Esophagus muscularis mucosa (tissue), 4 donors: Measurements from ENCODE around the gene SPRYD7. TPM values are rescaled to one million over a fixed set of nuclear protein-coding genes. Genes with fewer than 3 reads are reported as not detected.

ENCODE experiments used
- DNase-seq: peaks from one replicate; pipeline ENCODE4 v3.0.0-alpha.2; 2017; ENCODE audit errors: extremely low spot score
- H3K27ac ChIP-seq, 4 donors: fragments of 200-600 bp; sonication (generic); replicated peaks in 1 of 4; 1 replicate in 3 of 4; 2 replicates in 1 of 4; pipeline ENCODE4 v1.5.1; 2016 to 2019; ENCODE audit warnings: mild to moderate bottlenecking in 1 of 4
- H3K27me3 ChIP-seq, 4 donors: fragments of 200-600 bp; sonication (generic); one replicate each; pipeline versions ENCODE4 v1.5.1 to v1.6.0; 2016 to 2019
- H3K36me3 ChIP-seq, 4 donors: fragments of 200-600 bp; sonication (generic); one replicate each; pipeline ENCODE4 v1.5.1; 2016 to 2019
- H3K4me1 ChIP-seq, 4 donors: fragments of 200-600 bp; sonication (generic); one replicate each; pipeline ENCODE4 v1.5.1; 2016 to 2019
- H3K4me3 ChIP-seq, 4 donors: fragments of 200-600 bp; sonication (generic); 1 replicate in 2 of 4; 2 replicates in 2 of 4; pipeline ENCODE4 v1.5.1; 2016 to 2019; ENCODE audit warnings: mild to moderate bottlenecking in 4 of 4, moderate library complexity in 1 of 4
- H3K9me3 ChIP-seq, 4 donors: fragments of 200-600 bp; sonication (generic); 1 replicate in 3 of 4; 2 replicates in 1 of 4; pipeline ENCODE4 v1.5.1; 2016 to 2019
- CTCF ChIP-seq, 3 experiments: fragments of 200-600 bp in 2 of 3; fragments of 450-650 bp in 1 of 3; sonication (generic) in 2 of 3; IDR thresholded peaks; one replicate each; pipeline ENCODE4 v1.5.1; 2017 to 2019; ENCODE audit warnings: antibody characterized with exemption in 3 of 3, mild to moderate bottlenecking in 2 of 3, moderate library complexity in 1 of 3
- EP300 ChIP-seq: sonication (generic); formaldehyde crosslinking; IDR thresholded peaks from one replicate; pipeline ENCODE4 v1.6.1; 2017; ENCODE audit warnings: antibody characterized with exemption
- POLR2A ChIP-seq: fragments of 450-650 bp; IDR thresholded peaks from one replicate; pipeline ENCODE4 v1.6.1; 2017; ENCODE audit warnings: antibody characterized with exemption, moderate library complexity, mild to moderate bottlenecking, low read depth
- POLR2AphosphoS5 ChIP-seq, 2 donors: sonication (generic); formaldehyde crosslinking; IDR thresholded peaks; one replicate each; pipeline ENCODE4 v1.6.1; 2017; ENCODE audit warnings: antibody characterized with exemption in 2 of 2
- WGBS: methylation state at CpG from one replicate; pipeline ENCODE4 v1.1.5; 2018; 5-methylcytosine and 5-hydroxymethylcytosine counted together
- intact Hi-C: fragments of 100-400 bp; cut with DNase I; formaldehyde crosslinking; loops from one replicate; pipeline ENCODE4 v1.15.1; 2023
- total RNA-seq, 4 donors: library from RNA; depleted of rRNA; stranded (reverse); fragments of >200 nt; gene quantifications; one replicate each; pipeline versions ENCODE4 v1.1.0 to v1.2.1, GENCODE V29; 2016

SPRYD7 gene
- total RNA-seq, 4 donors from 2014 or later, result 10.9 to 18.8 (median 15.0) TPM

GRCh38 chr13:49976314-49977258 is 40.4 kb upstream of the SPRYD7 start:
- Histone ChIP-seq H3K27me3 (no peaks in the 10 kb centered on the region), H3K27ac (no peak overlapping the region), H3K4me1 (no peaks in the 10 kb centered on the region), H3K9me3 (no peaks in the 10 kb centered on the region), H3K4me3 (no peak overlapping the region), H3K36me3 (no peaks in the 10 kb centered on the region)
- DNase-seq, result peak; percentile 94
- intact Hi-C loops, result loop anchor here (2.0 to 5.0 kb wide), 3 partner anchors 556 to 936 kb away; no protein-coding TSS in a partner anchor
- TF ChIP-seq EP300 (no peak), POLR2A (no peak), POLR2AphosphoS5 (IDR thresholded peaks at IDR 0.05) (peak in 1 of 2 donors; percentile 27), CTCF (IDR thresholded peaks at IDR 0.05) (peak; percentile 77 to 88 (median 80))
- 56% methylated on average over 8 of the region's 8 CpGs for WGBS

- Histone ChIP-seq H3K27me3 (no peaks in the 10 kb centered on the region), H3K9me3 (no peaks in the 10 kb centered on the region), H3K36me3 (no peaks in the 10 kb centered on the region), H3K4me3 (no peak overlapping the region), H3K27ac (no peak overlapping the region), H3K4me1 (no peaks in the 10 kb centered on the region)
- 92% methylated on average over 1 of the region's 1 CpG for WGBS
- no peak for DNase-seq
- TF ChIP-seq CTCF (IDR thresholded peaks at IDR 0.05) (no peak), POLR2A (no peak), POLR2AphosphoS5 (IDR thresholded peaks at IDR 0.05) (no peak), EP300 (no peak)
- intact Hi-C loops, result loop anchor here (2.0 to 5.0 kb wide), 3 partner anchors 556 to 936 kb away; no protein-coding TSS in a partner anchor
These were observed 39.7 kb upstream of the SPRYD7 start for GRCh38 chr13:49975826-49976225.

GRCh38 chr13:49972709-49973108 is 36.6 kb upstream of the SPRYD7 start:
- 93% methylated on average over 4 of the region's 4 CpGs for WGBS
- H3K9me3 ChIP-seq, result no peaks in the 10 kb centered on the region
- H3K27ac ChIP-seq, result no peak overlapping the region
- H3K36me3 ChIP-seq, result no peaks in the 10 kb centered on the region
- H3K4me1 ChIP-seq, result no peaks in the 10 kb centered on the region
- intact Hi-C loops, result no loop called here
- H3K4me3 ChIP-seq, result no peak overlapping the region
- DNase-seq, result no peak
- H3K27me3 ChIP-seq, result no peaks in the 10 kb centered on the region
- no peak for TF ChIP-seq CTCF (IDR thresholded peaks at IDR 0.05)
- no peak for TF ChIP-seq POLR2AphosphoS5 (IDR thresholded peaks at IDR 0.05)
- no peak for TF ChIP-seq EP300

- DNase-seq, result no peak
- H3K4me1 ChIP-seq, result no peaks in the 10 kb centered on the region
- no peak overlapping the region for H3K4me3 ChIP-seq
- WGBS, result 93% methylated on average over 4 of the region's 4 CpGs
- no peak overlapping the region for H3K27ac ChIP-seq
- H3K9me3 ChIP-seq, result peaks cover 0 to 26% (median 2%) of the 10 kb centered on the region in 4 donors
- H3K36me3 ChIP-seq, result no peaks in the 10 kb centered on the region
- no peak for TF ChIP-seq CTCF (IDR thresholded peaks at IDR 0.05)
- no peak for TF ChIP-seq POLR2A
- TF ChIP-seq POLR2AphosphoS5 (IDR thresholded peaks at IDR 0.05), result no peak
- no peak for TF ChIP-seq EP300
- intact Hi-C loops, result no loop called here
- no peaks in the 10 kb centered on the region for H3K27me3 ChIP-seq
These were observed 31.3 kb upstream of the SPRYD7 start for GRCh38 chr13:49967456-49967855.
